ENCODE data around the gene DENND11. TPM values are rescaled to one million over a fixed set of nuclear protein-coding genes. Genes with fewer than 3 reads are reported as not detected.

The DENND11 gene, protein sequence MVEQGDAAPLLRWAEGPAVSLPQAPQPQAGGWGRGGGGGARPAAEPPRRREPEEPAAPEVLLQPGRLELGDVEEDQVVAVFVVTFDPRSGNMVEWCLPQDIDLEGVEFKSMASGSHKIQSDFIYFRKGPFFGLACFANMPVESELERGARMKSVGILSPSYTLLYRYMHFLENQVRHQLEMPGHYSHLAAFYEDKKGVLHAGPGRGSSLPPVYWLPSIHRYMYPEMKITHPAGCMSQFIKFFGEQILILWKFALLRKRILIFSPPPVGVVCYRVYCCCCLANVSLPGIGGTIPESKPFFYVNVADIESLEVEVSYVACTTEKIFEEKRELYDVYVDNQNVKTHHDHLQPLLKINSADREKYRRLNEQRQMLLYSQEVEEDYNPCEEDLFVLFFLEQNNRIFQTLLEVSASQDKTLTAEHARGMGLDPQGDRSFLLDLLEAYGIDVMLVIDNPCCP
- total RNA-seq = 32.6 TPM

DNA sequence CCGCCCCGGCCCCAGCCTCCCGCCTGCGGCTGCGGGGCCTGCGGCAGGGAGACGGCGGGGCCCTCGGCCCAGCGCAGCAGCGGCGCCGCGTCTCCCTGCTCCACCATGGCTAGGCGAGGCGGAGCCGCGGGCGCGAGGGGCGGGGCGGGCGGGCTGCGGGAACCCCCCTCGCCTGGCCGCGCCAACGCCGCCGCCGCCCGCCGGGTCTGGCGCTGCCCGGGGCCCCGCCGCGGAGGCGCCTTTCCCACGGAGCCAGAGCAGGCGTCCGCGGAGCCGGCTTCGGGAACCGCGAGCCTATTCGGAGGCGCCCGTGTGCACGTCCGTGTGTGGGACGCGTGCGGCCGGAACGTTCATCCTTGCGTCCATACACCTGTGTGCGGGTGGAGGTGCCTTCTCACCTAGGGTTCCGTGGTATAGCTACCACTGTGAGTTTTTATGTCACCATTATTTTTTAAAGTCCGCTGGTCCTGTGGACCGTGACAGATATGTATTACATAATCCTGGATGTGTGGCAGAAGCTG lies at the start of gene DENND11:
Gene DENND11 (minus strand): TSS at position 120 of the 521 bp plus-strand sequence. CDS start 13 bp downstream, at position 107.
- DNase-seq (ENCODE audit: low spot score in 2 of 2) (peak; percentile 74 to 80), FAIRE-seq (no peak)

DNA sequence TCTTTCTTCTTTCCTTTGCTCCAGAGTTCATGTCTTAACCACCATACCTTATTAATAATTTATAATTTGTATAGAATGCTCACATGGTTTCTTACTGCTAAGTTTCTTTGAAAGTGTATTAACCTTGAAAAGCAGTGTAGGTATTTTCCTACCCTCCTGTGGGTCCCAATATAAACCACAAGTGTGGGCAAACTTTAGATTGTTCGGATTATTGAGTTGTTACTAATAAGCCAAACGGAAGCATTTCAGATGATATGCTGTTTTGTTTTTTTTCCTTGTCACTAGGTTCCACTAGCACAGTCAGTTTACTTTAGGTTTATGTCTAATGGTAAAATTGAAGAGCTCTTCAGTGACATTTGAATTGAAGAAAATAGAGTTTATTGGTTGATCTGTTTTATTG lies 46.4 kb upstream of the DENND11 start:
- DNase-seq (ENCODE audit: low spot score in 2 of 2) = no peak
- no peak for FAIRE-seq

DNA sequence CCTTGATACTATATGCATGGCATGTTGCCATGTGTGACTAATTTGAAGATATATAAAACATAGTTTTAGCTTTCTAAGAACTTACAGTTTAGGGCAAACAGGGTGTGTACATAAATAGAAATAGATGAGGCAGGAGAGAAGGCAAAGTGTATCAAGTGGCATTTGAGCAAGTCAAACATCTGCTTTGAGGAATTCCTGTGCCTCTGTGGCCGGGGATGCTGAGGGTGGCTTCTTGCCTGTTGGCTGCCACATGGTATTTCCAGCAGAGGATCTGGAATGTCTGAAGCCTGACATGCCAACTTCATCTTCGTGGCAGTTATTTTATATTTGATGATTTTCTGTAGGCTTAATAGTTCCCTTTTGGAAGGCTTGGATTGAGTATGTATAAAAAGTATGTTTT lies 42.2 kb upstream of the DENND11 start:
- DNase-seq (ENCODE audit: low spot score in 2 of 2) (no peak), FAIRE-seq (no peak)

DNA sequence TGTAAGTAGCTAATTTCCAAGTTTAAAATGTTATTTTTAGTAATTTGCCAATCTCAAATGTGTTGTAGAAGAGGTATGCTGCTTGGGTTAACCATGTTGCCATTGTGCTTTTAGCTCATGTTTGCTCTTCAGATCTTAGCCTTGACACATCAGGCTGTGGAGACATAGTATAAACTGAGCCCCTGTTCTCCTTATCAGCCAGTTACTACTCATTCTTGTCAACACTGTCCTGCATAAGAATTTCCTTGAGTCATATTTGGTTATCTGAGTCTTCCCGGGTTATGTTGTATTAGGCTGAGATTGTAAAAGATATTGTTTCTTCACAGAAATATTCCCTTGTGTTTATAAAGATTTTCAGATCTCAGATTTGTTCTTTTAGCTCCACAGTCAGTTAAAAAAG lies 40.3 kb upstream of the DENND11 start:
- FAIRE-seq (no peak), DNase-seq (ENCODE audit: low spot score in 2 of 2) (no peak)

DNA sequence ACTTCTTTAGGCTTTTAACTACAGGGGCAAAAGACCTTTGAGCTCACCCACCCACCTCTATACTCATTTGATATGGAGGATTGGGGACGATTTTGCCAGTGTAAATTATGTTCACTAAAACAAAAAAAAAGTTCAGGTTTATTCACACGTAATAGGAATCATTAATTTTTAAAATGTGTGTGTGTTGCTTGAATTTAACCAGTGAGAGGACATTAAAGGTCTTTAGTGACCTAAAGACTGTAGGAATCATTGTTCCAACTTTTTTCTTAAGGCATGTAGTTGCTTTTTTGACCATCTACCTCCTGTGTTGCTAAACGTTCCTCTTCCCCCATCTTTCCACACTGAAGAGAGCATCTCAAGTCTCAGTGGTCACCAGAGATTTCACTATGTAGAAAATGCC lies 37.3 kb upstream of the DENND11 start:
- DNase-seq (ENCODE audit: low spot score in 2 of 2) (no peak), FAIRE-seq (no peak)

DNA sequence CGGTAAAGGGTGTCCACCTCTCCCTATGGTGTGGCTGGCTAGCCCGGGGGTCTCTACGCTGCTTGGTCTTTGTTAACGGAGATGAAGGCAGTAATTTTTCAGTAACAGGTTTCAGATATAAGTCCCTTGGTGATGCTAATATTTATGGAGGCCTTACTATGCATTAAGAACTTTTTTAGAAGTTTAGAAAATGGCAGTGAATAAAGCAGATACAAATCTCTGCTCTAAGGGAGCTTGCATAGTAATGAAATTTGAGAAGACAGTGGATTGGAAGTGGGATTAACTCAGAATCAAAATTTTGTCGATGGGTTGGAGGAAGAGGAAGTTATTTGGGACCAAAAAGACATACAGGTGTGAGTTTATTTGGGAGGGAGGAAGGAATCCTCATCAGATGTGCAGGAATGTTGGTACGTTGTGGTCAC lies 36.6 kb upstream of the DENND11 start:
- DNase-seq (ENCODE audit: low spot score in 2 of 2) = no peak
- FAIRE-seq = no peak

DNA sequence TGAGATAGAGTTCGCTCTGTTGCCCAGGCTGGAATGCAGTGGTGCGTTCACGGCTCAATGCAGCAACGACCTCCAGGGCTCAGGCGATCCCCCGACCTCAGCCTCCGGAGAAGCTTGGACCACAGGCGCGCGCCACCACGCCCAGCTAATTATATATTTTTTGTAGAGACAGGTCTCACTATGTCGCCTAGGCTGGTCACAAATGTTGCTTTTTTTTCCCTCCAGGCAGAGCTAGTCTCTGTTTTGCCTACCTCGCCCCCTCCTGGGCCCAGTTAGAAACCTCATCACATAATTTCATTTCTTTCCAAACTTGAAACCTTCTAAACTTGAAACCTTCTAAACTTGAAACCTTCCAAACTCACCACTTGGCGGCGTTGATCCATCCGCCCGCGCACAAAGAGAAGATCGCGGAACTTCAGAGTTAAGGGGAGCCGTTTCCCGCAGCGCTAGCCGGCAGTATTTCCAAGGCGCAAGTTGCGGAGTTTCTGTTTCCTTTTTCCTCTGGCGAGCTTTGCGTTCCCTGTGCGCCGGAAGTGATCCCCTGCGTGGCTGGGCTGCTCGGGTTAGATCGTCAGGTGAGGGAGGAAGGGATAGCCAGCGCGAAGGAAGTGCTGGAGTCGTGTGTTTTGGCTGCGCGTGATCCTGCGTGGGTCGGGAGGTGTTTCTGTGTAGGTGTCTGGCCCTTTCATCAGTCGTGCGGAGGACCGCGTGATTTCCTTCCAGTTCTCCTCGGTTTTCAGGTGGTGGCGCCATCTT lies 36.0 kb upstream of the DENND11 start, which contains the start of gene SSBP1:
Gene SSBP1 (plus strand): TSS at position 523 of the 756 bp plus-strand sequence. CDS start 809 bp downstream, outside the sequence.
- DNase-seq (ENCODE audit: low spot score in 2 of 2) (peak; percentile 60 to 78), FAIRE-seq (peak; percentile 91)

DNA sequence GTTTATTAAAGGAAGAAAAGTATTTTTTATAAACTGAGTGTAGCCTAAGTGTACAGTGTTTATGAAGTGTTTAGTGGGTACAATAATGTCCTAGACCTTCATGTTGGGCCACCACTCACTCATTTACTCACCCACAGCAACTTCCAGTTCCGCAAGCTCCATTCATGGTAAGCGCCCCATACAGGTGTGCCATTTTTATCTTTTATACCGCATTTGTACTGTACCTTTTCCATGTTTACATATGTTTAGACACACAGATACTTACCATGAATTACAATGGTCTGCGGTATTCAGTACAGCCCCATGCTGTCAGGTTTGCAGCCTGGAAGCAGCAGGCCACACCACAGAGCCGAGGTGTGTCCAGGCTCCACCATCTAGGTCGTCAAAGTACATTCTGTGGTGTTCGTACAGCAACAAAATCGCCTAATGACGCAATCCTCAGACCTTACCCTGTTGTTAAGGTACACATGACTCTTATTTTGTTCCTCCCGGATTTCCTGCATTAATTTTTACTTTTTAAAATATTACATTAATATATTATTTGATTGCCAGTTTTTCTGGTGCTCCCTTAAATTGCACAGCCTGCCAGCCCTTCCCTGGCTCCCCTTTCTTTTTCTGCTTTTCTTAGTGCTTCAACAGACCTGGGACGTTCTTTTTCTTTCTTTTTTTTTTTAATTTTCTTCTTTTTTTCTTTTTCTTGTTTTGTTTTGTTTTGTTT lies 35.3 kb upstream of the DENND11 start:
- DNase-seq (ENCODE audit: low spot score in 2 of 2) (no peak), FAIRE-seq (no peak)

DNA sequence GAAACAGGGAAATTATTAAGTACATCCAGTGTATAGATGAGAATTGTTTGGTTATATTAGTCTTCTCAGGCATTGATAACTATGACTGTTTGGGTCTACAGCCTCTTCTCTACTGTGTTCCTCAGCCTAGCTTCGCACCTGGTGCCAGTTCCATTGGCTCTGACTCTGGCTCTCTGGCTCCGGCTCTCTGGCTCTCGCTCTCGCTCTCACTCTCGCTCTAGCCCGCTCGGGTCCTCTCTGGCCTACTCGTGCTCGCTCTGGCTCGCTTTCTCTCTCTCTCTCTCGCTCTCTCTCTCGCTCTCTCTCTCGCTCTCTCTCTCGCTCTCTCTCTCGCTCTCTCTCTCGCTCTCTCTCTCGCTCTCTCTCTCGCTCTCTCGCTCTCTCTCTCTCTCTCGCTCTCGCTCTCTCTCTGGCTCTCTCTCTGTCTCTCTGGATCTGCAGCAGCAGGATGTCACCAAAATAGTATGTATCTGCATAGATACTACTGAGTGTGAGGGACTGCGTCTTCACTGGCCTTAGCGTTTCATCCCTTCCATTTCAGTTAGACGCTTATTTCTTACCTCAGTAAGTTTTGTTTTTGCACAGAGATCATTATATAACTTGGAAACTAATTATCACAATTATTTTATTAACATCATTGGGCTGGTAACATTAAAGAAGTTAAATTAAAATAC lies 29.6 kb upstream of the DENND11 start:
- no peak for DNase-seq (ENCODE audit: low spot score in 2 of 2)
- no peak for FAIRE-seq

DNA sequence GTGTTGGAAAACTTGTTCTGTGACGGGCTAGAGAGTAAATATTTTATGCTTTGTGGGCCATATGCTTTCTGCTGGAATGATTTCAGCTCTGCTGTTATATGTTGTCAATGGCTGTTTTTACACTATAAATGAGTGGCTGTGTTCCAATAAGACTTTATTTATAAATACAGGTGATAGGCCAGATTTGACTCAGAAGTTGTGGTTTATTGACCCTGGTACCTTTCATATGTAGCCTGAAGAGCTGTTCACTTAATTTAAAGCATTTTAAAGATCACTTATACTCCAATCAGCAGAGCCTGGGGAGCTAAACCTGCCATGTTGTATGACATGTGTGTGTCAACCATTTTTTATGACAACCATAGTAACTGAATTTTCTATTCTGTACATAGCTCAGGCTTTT lies 27.1 kb upstream of the DENND11 start:
- FAIRE-seq = no peak
- DNase-seq (ENCODE audit: low spot score in 2 of 2) = no peak

DNA sequence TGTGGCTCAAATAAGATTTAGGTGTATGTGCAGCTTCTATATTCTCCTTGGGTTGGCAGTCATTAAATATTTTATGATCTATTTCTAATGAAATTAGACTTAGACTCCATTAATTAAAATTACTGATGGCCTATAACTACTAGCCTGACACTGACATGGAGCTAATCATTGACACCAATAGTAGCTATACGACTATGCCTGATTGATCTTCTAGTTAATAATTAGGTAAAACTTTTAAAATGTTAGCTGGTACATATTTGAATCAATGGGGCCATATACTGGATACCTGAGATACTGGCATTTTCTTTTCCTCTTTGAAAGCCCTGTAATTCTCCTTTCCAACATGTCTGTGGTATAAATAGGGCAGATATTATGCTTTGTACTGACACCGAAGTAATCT lies 20.6 kb upstream of the DENND11 start:
- FAIRE-seq = no peak
- DNase-seq (ENCODE audit: low spot score in 2 of 2) = no peak

DNA sequence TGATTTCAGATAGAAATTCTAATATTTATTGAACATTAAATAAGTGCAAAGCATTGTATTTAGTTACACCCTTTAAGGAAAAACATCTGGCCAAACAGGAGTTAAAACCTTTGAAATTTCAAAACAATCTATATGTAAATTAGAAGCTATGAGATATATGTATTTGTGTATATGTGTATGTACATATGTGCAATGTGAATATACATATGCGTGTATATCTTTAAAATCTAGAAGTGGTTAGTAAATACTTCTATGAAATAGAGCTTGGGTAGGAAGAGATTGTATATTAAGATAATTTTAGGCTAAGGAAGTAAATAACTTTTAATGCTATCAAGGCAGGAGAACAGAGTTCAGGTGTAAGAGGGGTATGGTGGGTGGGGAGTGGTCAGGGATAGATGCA lies 15.5 kb upstream of the DENND11 start:
- no peak for FAIRE-seq
- no peak for DNase-seq (ENCODE audit: low spot score in 2 of 2)

DNA sequence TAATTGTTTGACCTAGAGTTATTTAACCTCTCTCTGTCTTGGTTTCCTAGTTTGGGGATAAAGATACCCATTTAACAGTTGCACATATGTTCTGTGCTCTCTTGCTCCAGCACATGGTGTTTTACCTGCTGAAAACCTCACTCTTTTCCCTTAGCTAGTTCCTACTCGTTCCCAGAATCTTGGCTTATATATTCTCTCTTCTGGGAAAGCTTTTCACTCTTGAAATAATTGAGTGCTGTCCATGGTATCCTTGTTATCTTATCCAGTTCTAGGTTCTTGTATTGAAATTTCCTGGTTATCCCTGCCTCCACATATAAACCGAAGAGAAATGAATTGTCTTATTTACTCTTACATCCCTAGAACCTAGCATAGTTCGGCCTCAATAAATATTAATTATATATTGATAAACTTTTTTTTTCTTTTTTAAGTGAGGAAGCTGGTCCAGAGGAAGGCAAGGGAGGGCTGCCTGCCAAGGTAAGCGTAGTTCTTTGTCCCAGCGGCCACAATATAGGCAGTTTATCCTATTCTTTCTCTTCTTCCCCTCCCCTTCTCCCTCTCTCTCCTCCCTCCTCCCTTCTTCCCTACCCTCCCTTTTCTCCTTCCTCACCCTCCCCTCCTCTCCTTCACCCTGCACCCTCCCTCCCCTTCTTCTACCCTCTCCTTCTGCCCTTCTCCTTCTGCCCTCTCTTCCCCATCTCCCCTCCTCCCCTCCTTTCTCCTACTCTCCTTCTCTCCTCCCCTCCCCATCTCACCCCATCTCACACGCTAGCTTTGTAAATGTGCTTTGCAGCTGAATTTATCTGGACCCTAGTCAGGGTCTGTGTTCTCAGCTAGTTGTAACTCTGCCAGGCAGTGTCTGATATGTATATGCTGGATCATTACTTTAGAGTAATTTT lies 14.1 kb upstream of the DENND11 start:
- DNase-seq (ENCODE audit: low spot score in 2 of 2) (no peak), FAIRE-seq (no peak)

DNA sequence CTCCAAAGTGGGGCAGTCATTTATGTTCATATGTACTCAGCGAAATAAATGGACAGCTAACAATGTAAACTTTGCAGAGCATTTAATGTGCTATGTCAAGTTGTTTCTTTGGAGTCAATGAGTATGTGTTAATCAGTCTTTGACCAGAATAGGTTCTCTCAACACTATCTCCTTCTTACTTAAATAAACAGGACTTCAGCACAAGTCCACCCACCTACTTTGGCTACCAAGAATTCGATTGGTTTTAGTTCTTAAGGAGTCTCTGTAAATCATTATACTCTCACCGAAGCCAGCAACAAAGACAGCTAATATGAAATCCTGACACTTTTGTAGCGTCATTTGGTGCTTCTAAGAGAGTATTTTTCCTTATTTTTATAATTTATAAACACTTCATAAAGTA lies 13.1 kb upstream of the DENND11 start:
- no peak for FAIRE-seq
- DNase-seq (ENCODE audit: low spot score in 2 of 2) = no peak

DNA sequence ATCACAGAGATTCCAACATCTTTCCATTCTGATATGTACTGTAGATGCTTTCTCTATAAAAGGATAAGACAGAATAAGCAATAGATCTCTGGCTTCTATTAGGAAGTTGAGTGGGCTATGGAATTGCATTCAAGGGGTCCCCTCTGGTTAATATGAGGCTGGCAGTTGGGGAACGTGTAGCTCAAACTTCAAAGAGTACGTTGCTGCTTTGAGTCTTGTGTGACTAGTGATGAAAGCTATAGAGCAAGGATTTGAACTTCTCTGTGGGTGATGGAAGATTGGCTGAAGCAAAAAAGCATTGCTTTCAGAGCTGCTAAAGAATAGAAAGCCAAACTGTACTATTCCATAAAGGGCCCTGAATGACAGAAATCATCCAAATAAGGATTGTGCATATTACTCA lies 12.6 kb upstream of the DENND11 start:
- FAIRE-seq (no peak), DNase-seq (ENCODE audit: low spot score in 2 of 2) (no peak)

DNA sequence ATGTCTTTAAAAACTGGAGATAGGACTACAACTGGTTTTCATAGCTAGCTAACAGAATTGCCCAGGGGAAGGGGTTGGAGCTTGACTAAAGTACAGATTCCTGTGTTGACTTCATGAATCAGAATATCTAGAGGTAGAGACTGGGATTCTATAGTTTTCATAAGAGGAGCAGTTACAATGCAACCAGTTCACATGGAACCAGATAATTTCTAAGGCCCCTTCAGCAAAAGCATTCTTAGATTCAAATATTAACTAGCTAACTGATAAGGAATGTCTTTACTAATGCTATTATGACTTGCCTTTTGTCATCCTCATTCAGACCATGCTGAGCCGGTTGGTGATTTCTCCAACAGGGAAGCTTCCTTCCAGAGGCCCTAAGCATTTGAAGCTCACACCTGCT lies 11.9 kb upstream of the DENND11 start:
- DNase-seq (ENCODE audit: low spot score in 2 of 2) = no peak
- FAIRE-seq = no peak

DNA sequence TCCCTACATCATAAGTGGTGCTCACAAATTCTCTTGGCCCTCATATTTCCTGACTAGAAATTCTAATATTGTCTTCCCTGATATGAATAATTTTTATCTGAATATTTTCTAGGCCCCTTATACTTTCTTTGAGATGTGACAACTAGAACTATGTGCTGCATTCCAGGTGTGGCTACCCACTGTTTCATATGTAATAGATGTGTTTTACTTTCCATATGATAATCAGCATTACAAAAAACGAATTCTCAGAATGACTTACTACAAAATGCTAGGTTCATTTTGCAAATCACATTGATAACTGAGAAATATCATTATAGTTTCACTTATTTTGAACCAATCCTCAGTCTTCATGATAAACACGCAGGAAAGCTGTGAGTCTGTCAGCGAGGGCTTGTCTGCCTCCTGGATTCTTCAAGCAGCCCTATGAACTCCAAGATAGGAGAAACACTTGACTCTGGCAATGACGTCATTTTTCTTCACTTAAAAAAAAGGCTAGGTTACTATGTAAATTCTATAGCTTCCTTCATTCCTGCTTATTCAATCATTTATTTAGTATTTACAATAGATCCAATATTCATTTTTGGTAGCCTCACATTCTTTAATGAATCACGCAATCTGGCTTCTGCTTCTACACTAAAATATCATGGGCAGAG lies 10.8 kb upstream of the DENND11 start:
- no peak for FAIRE-seq
- DNase-seq (ENCODE audit: low spot score in 2 of 2) = no peak

DNA sequence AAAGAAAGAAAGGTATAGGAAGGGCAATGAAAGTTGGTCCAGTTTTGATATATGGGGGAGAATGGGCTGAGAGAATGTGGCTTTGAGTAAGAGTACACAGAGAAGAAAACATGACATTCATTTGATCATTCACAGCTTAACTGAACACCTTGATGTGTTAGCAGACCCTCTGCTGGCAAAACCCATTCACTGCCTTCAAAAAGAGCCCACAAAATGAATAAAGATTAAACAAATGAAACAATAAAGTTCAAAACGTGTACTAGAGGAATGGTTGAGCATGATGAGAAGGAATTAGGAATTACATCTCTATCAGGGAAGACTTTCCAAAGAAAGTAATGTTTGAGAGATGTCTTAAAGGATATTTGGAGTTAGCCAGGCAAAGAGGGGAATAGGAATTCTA lies 8.3 kb upstream of the DENND11 start:
- FAIRE-seq (no peak), DNase-seq (ENCODE audit: low spot score in 2 of 2) (no peak)

DNA sequence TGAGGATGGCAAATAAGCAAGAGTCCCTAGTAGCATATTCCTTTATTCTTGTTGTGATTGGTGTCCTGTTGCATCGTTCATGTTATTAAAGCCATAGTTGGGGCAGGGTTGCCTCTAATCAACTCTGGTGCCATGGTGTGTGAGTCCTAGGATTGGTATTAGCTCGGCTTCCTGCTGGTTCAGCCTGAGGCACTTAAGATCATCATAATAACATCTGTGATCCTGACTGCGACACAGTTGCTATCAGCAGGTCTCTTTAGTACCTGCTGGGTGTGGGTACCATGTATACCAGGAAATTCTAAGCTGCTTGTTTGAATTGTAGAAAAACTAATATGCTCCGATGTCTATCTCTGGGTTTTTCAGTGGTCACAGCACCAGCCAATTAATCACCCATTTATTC lies 7.8 kb upstream of the DENND11 start:
- DNase-seq (ENCODE audit: low spot score in 2 of 2) = no peak
- FAIRE-seq = no peak

Measured in frontal cortex (tissue), 4 donors.